H1 (cell line): ENCODE measurements around the gene ACO1. TPM values are rescaled to one million over a fixed set of nuclear protein-coding genes. Genes with fewer than 3 reads are reported as not detected.

Source experiments
- RXRA ChIP-seq: IDR thresholded peaks from 2 replicates; pipeline ENCODE4 v1.6.1; 2011; ENCODE audit warnings: low read depth, mild to moderate bottlenecking, low read length, moderate library complexity; ENCODE audit not compliant: insufficient read depth
- USF2 ChIP-seq: IDR thresholded peaks from 2 replicates; pipeline ENCODE4 v1.6.1; 2011; ENCODE audit warnings: low read length, improper control_type of control experiment
- polyA plus RNA-seq, 7 experiments: library from polyadenylated mRNA; depleted of rRNA in 3 of 7; stranded (reverse) in 5 of 7; unstranded in 2 of 7; fragments of >200 nt in 5 of 7; fragments of 200-250 nt in 2 of 7; gene quantifications; 1 replicate in 5 of 7; 2 replicates in 1 of 7; 4 replicates in 1 of 7; pipeline versions ENCODE4 v1.2.1 to v1.2.3, GENCODE V29; 2011 to 2013; ENCODE audit warnings: missing spikeins in 2 of 7, mixed read lengths in 2 of 7
- total RNA-seq: library from RNA; stranded (reverse); fragmentation: NEBNext Ultra II Directional; extraction: Animal tissue kit (Norgen Biotek cat#: 25700); gene quantifications from 2 replicates; pipeline ENCODE4 v1.2.1, GENCODE V29; 2021

The ACO1 gene
- total and polyA plus RNA-seq, 2 of the 8 experiments (the other 6 are each of a cell fraction or from before 2014, with no cell fraction given): 39.3 to 49.8 TPM

GRCh38 chr9:32393911-32394310 lies 9.5 kb downstream of the ACO1 start (continued):
- no peak for TF ChIP-seq USF2
- TF ChIP-seq RXRA: no peak
